Fibroblast of mammary gland (primary cell): Measurements from ENCODE around the gene ACCS.

Experiments
- DNase-seq: peaks from one replicate; pipeline ENCODE4 v3.0.0-alpha.2; 2010; ENCODE audit warnings: low read depth
- H3K4me3 ChIP-seq: 2 replicates; pipeline ENCODE4 v1.5.1; 2011; ENCODE audit warnings: low read depth, mild to moderate bottlenecking, low read length, moderate library complexity; ENCODE audit not compliant: control insufficient read depth
- TF ChIP-seq, protein P1 (sequence below): conservative IDR thresholded peaks from 2 replicates; pipeline ENCODE4 v1.5.1; 2011; ENCODE audit warnings: low read depth, low read length, inconsistent platforms; ENCODE audit not compliant: control insufficient read depth, insufficient read depth

Gene ACCS

DNA sequence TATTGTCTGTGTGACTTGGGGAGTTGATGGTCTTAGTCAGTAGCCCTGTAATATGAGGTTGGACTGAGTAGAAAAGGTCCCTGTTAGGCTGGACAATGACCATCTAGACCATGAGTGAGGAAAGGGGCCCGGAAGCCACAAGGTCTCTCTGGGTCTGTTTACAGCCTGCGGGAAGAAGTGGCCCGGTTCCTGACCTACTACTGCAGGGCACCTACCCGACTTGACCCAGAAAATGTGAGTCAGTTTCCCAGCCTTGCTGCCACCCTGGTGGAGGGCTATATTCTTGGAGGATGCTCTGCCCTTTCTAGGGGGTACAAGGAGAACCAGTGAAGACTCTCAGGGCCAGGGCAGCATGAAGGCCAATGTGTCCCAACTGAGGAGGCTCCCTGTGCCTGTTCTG lies 14.9 kb upstream of the ACCS start:
- TF ChIP-seq, protein P1, sequence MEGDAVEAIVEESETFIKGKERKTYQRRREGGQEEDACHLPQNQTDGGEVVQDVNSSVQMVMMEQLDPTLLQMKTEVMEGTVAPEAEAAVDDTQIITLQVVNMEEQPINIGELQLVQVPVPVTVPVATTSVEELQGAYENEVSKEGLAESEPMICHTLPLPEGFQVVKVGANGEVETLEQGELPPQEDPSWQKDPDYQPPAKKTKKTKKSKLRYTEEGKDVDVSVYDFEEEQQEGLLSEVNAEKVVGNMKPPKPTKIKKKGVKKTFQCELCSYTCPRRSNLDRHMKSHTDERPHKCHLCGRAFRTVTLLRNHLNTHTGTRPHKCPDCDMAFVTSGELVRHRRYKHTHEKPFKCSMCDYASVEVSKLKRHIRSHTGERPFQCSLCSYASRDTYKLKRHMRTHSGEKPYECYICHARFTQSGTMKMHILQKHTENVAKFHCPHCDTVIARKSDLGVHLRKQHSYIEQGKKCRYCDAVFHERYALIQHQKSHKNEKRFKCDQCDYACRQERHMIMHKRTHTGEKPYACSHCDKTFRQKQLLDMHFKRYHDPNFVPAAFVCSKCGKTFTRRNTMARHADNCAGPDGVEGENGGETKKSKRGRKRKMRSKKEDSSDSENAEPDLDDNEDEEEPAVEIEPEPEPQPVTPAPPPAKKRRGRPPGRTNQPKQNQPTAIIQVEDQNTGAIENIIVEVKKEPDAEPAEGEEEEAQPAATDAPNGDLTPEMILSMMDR, result no peak
- no peak overlapping the region for H3K4me3 ChIP-seq
- DNase-seq, result no peak

DNA sequence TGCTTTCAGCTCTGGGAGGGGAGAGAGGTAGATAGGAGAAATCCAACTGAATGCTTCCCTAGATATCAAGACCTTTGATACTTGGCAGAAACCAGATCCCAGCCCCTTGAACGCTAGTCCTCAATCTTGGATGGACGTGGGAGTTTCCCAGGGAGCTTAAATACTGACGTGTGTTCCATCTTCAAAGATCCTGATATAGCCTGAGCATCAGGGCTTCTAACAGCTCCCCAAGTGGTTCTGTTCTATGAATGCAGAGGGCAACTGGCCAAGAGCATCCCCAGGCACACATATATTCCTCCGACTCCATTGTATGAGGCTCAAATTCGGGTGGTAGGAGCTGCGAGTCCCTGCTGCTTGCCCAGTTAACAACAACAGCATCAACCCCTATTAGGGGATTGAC lies 8.7 kb upstream of the ACCS start:
- no peak overlapping the region for H3K4me3 ChIP-seq
- TF ChIP-seq, protein P1, result no peak
- no peak for DNase-seq

- no peak overlapping the region for H3K4me3 ChIP-seq
- no peak for DNase-seq
- TF ChIP-seq, protein P1, result no peak
These were observed 7.8 kb upstream of the ACCS start for GRCh38 chr11:44058275-44058674.

GRCh38 chr11:44065161-44065661 lies 859 bp upstream of the ACCS start:
- H3K4me3 ChIP-seq, result no peak overlapping the region
- TF ChIP-seq, protein P1, result no peak
- no peak for DNase-seq

GRCh38 chr11:44066732-44067141 lies 667 bp downstream of the ACCS start:
- peak overlapping the region; percentile 79 for H3K4me3 ChIP-seq
- peak; percentile 93 for DNase-seq
- TF ChIP-seq, protein P1, result no peak

DNA sequence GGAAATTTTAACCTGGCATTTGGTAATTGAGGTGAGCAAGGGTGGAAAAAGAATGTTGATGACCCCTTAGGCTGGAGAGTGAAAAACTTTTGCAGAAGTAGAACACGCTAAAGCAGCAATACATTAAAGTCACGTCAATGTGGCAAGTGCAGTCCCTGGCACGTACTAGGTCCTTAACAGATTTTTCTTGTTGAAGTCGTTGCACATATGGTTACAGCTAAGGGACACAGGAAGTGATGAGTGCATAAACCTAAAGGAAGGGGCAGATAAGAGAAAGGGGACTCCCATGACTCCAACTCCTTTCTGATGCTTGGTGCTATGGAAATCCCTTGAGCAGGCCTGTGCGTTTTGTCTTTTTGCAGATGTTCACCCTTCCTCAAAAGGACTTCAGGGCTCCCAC lies 1.2 kb downstream of the ACCS start:
- peak overlapping the region; percentile 79 for H3K4me3 ChIP-seq
- DNase-seq, result no peak
- TF ChIP-seq, protein P1, result no peak

DNA sequence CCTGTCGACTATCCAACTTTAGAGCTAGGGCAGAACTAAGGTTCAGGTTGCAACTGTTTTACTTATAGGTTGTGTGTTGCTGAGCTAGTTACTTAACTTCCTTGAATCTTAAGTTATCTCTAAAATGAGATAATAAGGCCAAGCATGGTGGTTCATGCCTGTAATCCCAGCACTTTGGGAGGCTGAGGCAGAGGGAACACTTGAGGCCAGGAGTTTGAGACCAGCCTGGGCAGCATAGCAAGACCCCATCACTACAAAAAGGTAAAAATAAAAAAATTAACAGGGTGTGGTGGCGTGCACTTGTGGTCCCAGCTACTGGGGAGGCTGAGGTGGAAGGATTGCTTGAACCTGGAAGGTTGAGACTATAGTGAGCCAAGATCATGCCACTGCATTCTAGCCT lies 2.1 kb downstream of the ACCS start:
- no peak overlapping the region for H3K4me3 ChIP-seq
- no peak for DNase-seq
- TF ChIP-seq, protein P1, result no peak
